Astrocyte (in vitro differentiated cells and primary cell): ENCODE measurements around the gene RALGPS2. TPM values are rescaled to one million over a fixed set of nuclear protein-coding genes. Genes with fewer than 3 reads are reported as not detected.

Experiments
- DNase-seq: peaks from one replicate; pipeline ENCODE4 v3.0.0-alpha.2; 2010; ENCODE audit warnings: low read depth
- FAIRE-seq: peaks from 2 replicates; lab custom pipeline; 2011; peaks lifted over from hg19 to GRCh38; lab: Jason Lieb, UNC
- H2AFZ ChIP-seq: 2 replicates; pipeline ENCODE4 v1.6.0; 2012; ENCODE audit warnings: low read depth, low read length, inconsistent platforms
- H3K27ac ChIP-seq: 2 replicates; pipeline ENCODE4 v1.5.1; 2011; ENCODE audit warnings: low read depth, low read length, inconsistent platforms
- H3K27me3 ChIP-seq: 2 replicates; pipeline ENCODE4 v1.6.0; 2011; ENCODE audit warnings: low read length, inconsistent platforms; ENCODE audit not compliant: insufficient read depth
- H3K36me3 ChIP-seq: 2 replicates; pipeline ENCODE4 v1.5.1; 2011; ENCODE audit warnings: low read length, inconsistent platforms; ENCODE audit not compliant: insufficient read depth
- H3K4me1 ChIP-seq: 2 replicates; pipeline ENCODE4 v1.5.1; 2011; ENCODE audit warnings: low read length, inconsistent platforms; ENCODE audit not compliant: insufficient read depth
- H3K4me2 ChIP-seq: 2 replicates; pipeline ENCODE4 v1.6.0; 2012; ENCODE audit warnings: low read length, inconsistent platforms
- H3K4me3 ChIP-seq: 2 replicates; pipeline ENCODE4 v1.5.1; 2011; ENCODE audit warnings: low read depth, mild to moderate bottlenecking, low read length, inconsistent platforms; ENCODE audit not compliant: insufficient read depth
- H3K79me2 ChIP-seq: 2 replicates; pipeline ENCODE4 v1.6.0; 2012; ENCODE audit warnings: mild to moderate bottlenecking, low read length, inconsistent platforms; ENCODE audit not compliant: insufficient read depth
- H3K9ac ChIP-seq: 2 replicates; pipeline ENCODE4 v1.6.0; 2012; ENCODE audit warnings: mild to moderate bottlenecking, low read length, inconsistent platforms
- H3K9me3 ChIP-seq: 2 replicates; pipeline ENCODE4 v1.5.1; 2012; ENCODE audit warnings: low read depth, mild to moderate bottlenecking, low read length, inconsistent platforms; ENCODE audit not compliant: insufficient read depth
- H4K20me1 ChIP-seq: 2 replicates; pipeline ENCODE4 v1.6.0; 2012; ENCODE audit warnings: low read length, inconsistent platforms; ENCODE audit not compliant: insufficient read depth
- H3K27ac Mint-ChIP-seq: one replicate; pipeline ENCODE4 v1.8.0; 2021; ENCODE audit warnings: mild to moderate bottlenecking, mixed read lengths; ENCODE audit not compliant: unreplicated experiment
- H3K27me3 Mint-ChIP-seq: one replicate; pipeline ENCODE4 v1.8.0; 2021; ENCODE audit warnings: low read depth, mixed read lengths; ENCODE audit not compliant: unreplicated experiment
- H3K36me3 Mint-ChIP-seq: one replicate; pipeline ENCODE4 v1.8.0; 2021; ENCODE audit warnings: low read depth, mixed read lengths; ENCODE audit not compliant: unreplicated experiment
- H3K4me1 Mint-ChIP-seq: one replicate; pipeline ENCODE4 v1.8.0; 2021; ENCODE audit warnings: low read depth, mixed read lengths; ENCODE audit not compliant: unreplicated experiment
- H3K4me3 Mint-ChIP-seq: one replicate; pipeline ENCODE4 v1.8.0; 2021; ENCODE audit warnings: mild to moderate bottlenecking, moderate library complexity, mixed read lengths; ENCODE audit not compliant: unreplicated experiment
- H3K9me3 Mint-ChIP-seq: one replicate; pipeline ENCODE4 v1.8.0; 2021; ENCODE audit warnings: mild to moderate bottlenecking, mixed read lengths; ENCODE audit not compliant: unreplicated experiment
- CTCF ChIP-seq: IDR thresholded peaks from 2 replicates; pipeline ENCODE4 v1.5.1; 2011; ENCODE audit warnings: low read depth, mild to moderate bottlenecking, inconsistent platforms, low read length, moderate library complexity; ENCODE audit not compliant: insufficient read depth
- EZH2 ChIP-seq: IDR thresholded peaks from 2 replicates; pipeline ENCODE4 v1.6.1; 2012; ENCODE audit warnings: mild to moderate bottlenecking, low read length, inconsistent platforms; ENCODE audit not compliant: insufficient read depth
- total RNA-seq: library from RNA; stranded (reverse); gene quantifications from 2 replicates; pipeline ENCODE4 v1.2.1, GENCODE V29; 2021

The RALGPS2 gene
- total RNA-seq, 1 donor from 2014 or later: 33.6 TPM

GRCh38 chr1:178688244-178688643, 36.8 kb upstream of the RALGPS2 start:
- Histone ChIP-seq H3K4me1 (peaks cover 17% of the 10 kb centered on the region), H3K27ac (no peak overlapping the region), H3K27me3 (no peaks in the 10 kb centered on the region), H3K36me3 (no peaks in the 10 kb centered on the region), H3K79me2 (no peaks in the 10 kb centered on the region), H3K9ac (no peak overlapping the region), H3K4me2 (no peak overlapping the region), H2AFZ (no peak overlapping the region), H3K9me3 (no peaks in the 10 kb centered on the region), H4K20me1 (no peaks in the 10 kb centered on the region), H3K4me3 (no peak overlapping the region)
- H3K36me3 Mint-ChIP-seq: no peaks in the 10 kb centered on the region
- H3K4me1 Mint-ChIP-seq: peaks cover 14% of the 10 kb centered on the region
- DNase-seq: no peak
- no peak overlapping the region for H3K4me3 Mint-ChIP-seq
- H3K27ac Mint-ChIP-seq: no peak overlapping the region
- no peak for FAIRE-seq
- H3K9me3 Mint-ChIP-seq: no peaks in the 10 kb centered on the region
- no peaks in the 10 kb centered on the region for H3K27me3 Mint-ChIP-seq
- TF ChIP-seq CTCF (no peak), EZH2 (no peak)

- no peaks in the 10 kb centered on the region for H3K9me3 Mint-ChIP-seq
- H3K4me2 ChIP-seq: no peak overlapping the region
- H3K4me3 Mint-ChIP-seq: no peak overlapping the region
Measured at GRCh38 chr1:178689769-178690168, 35.3 kb upstream of the RALGPS2 start.

More at GRCh38 chr1:178689769-178690168, 35.3 kb upstream of the RALGPS2 start:
- DNase-seq (no peak), FAIRE-seq (no peak)
- Histone ChIP-seq H2AFZ (no peak overlapping the region), H3K79me2 (no peaks in the 10 kb centered on the region), H3K4me3 (no peak overlapping the region), H3K27ac (no peak overlapping the region), H4K20me1 (no peaks in the 10 kb centered on the region), H3K4me1 (peaks cover 4% of the 10 kb centered on the region), H3K9ac (no peak overlapping the region), H3K27me3 (no peaks in the 10 kb centered on the region), H3K9me3 (no peaks in the 10 kb centered on the region), H3K36me3 (no peaks in the 10 kb centered on the region)
- Mint-ChIP-seq H3K36me3 (no peaks in the 10 kb centered on the region), H3K27ac (no peak overlapping the region), H3K27me3 (no peaks in the 10 kb centered on the region), H3K4me1 (peaks cover 3% of the 10 kb centered on the region)
- TF ChIP-seq CTCF: no peak
- no peak for TF ChIP-seq EZH2
